Neural cell (in vitro differentiated cells): ENCODE data around the gene HSD3B7. TPM values are rescaled to one million over a fixed set of nuclear protein-coding genes. Genes with fewer than 3 reads are reported as not detected.

ENCODE experiments used
- H2AFZ ChIP-seq: fragments of 200-600, 300-800 bp; sonication (generic), shearing (Covaris generic); 2 replicates; pipeline ENCODE4 v1.6.0; 2014; ENCODE audit warnings: low read depth, mild to moderate bottlenecking, antibody characterized with exemption, low read length, moderate library complexity
- H3F3A ChIP-seq: fragments of 200-600 bp; shearing (Covaris generic); 2 replicates; pipeline ENCODE4 v1.6.1; 2016; ENCODE audit warnings: mild to moderate bottlenecking, moderate library complexity, mixed read lengths, antibody characterized with exemption, low read length; ENCODE audit not compliant: insufficient read depth, poor library complexity, severe bottlenecking
- H3K27ac ChIP-seq: fragments of 200-600, 300-800 bp; sonication (generic), shearing (Covaris generic); 2 replicates; pipeline ENCODE4 v1.5.1; 2014; ENCODE audit warnings: mild to moderate bottlenecking, low read length, moderate library complexity
- H3K27me3 ChIP-seq: fragments of 300-800, 200-600 bp; sonication (generic), shearing (Covaris generic); 2 replicates; pipeline ENCODE4 v1.6.0; 2014; ENCODE audit warnings: mild to moderate bottlenecking, low read depth, low read length, moderate library complexity; ENCODE audit not compliant: insufficient read depth
- H3K36me3 ChIP-seq: fragments of 300-800, 200-600 bp; sonication (generic), shearing (Covaris generic); 2 replicates; pipeline ENCODE4 v1.5.1; 2014; ENCODE audit warnings: mild to moderate bottlenecking, antibody characterized with exemption, low read length, moderate library complexity; ENCODE audit not compliant: insufficient read depth
- H3K4me2 ChIP-seq: fragments of 300-800, 200-600 bp; sonication (generic), shearing (Covaris generic); 2 replicates; pipeline ENCODE4 v1.6.0; 2014; ENCODE audit warnings: mild to moderate bottlenecking, low read length
- H3K4me3 ChIP-seq: fragments of 300-800, 200-600 bp; sonication (generic), shearing (Covaris generic); 2 replicates; pipeline ENCODE4 v1.5.1; 2014; ENCODE audit warnings: mild to moderate bottlenecking, low read length, moderate library complexity
- H3K79me2 ChIP-seq: fragments of 200-600 bp; shearing (Covaris generic); replicated peaks from 2 replicates; pipeline ENCODE4 v1.6.0; 2014; ENCODE audit warnings: mild to moderate bottlenecking, low read length, moderate library complexity; ENCODE audit not compliant: insufficient read depth
- H3K9ac ChIP-seq: fragments of 300-800, 200-600 bp; sonication (generic), shearing (Covaris generic); 2 replicates; pipeline ENCODE4 v1.6.1; 2016; ENCODE audit warnings: mild to moderate bottlenecking, low read length, mixed read lengths
- H3K9me2 ChIP-seq: fragments of 200-600 bp; shearing (Covaris generic); 2 replicates; pipeline ENCODE4 v1.6.1; 2016; ENCODE audit warnings: mild to moderate bottlenecking, low read length, mixed read lengths; ENCODE audit not compliant: insufficient read depth
- H3K9me3 ChIP-seq: fragments of 200-600, 300-800 bp; sonication (generic), shearing (Covaris generic); 2 replicates; pipeline ENCODE4 v1.6.1; 2016; ENCODE audit warnings: mild to moderate bottlenecking, mixed run types, low read length, moderate library complexity, mixed read lengths
- H4K20me1 ChIP-seq: fragments of 200-600 bp; shearing (Covaris generic); 2 replicates; pipeline ENCODE4 v1.6.1; 2016; ENCODE audit warnings: mild to moderate bottlenecking, mixed run types; ENCODE audit not compliant: insufficient read depth
- CTCF ChIP-seq: fragments of 450-650 bp; IDR thresholded peaks from 2 replicates; pipeline ENCODE4 v1.5.1; 2014; ENCODE audit warnings: antibody characterized with exemption, mild to moderate bottlenecking, moderate library complexity; ENCODE audit not compliant: poor library complexity, severe bottlenecking
- EP300 ChIP-seq: fragments of 450-650 bp; conservative IDR thresholded peaks from 2 replicates; pipeline ENCODE4 v1.6.1; 2014; ENCODE audit warnings: antibody characterized with exemption, mild to moderate bottlenecking, moderate library complexity; ENCODE audit not compliant: poor library complexity, severe bottlenecking
- EZH2 ChIP-seq: fragments of 200-600, 300-800 bp; shearing (Covaris generic), sonication (generic); IDR thresholded peaks from 2 replicates; pipeline ENCODE4 v1.6.1; 2014; ENCODE audit warnings: antibody characterized with exemption, low read length, borderline replicate concordance, mild to moderate bottlenecking; ENCODE audit not compliant: insufficient read depth, poor library complexity, severe bottlenecking
- MXI1 ChIP-seq: fragments of 450-650 bp; conservative IDR thresholded peaks from 2 replicates; pipeline ENCODE4 v1.6.1; 2014; ENCODE audit warnings: antibody characterized with exemption, mild to moderate bottlenecking; ENCODE audit not compliant: poor library complexity, severe bottlenecking
- POLR2AphosphoS5 ChIP-seq: IDR thresholded peaks from 2 replicates; pipeline ENCODE4 v1.6.1; 2012
- RAD21 ChIP-seq: fragments of 450-650 bp; conservative IDR thresholded peaks from 2 replicates; pipeline ENCODE4 v1.6.1; 2014; ENCODE audit warnings: antibody characterized with exemption, mild to moderate bottlenecking, moderate library complexity
- REST ChIP-seq: IDR thresholded peaks from 2 replicates; pipeline ENCODE4 v1.6.1; 2012; ENCODE audit warnings: borderline replicate concordance
- SMC3 ChIP-seq: fragments of 450-650 bp; conservative IDR thresholded peaks from 2 replicates; pipeline ENCODE4 v1.6.1; 2014; ENCODE audit warnings: antibody characterized with exemption, mild to moderate bottlenecking, moderate library complexity; ENCODE audit not compliant: poor library complexity
- TAF1 ChIP-seq: IDR thresholded peaks from 2 replicates; pipeline ENCODE4 v1.6.1; 2012; ENCODE audit warnings: low read depth
- polyA plus RNA-seq: library from polyadenylated mRNA; depleted of rRNA; stranded (reverse); fragments of >200 nt; gene quantifications from 2 replicates; pipeline ENCODE4 v1.2.3, GENCODE V29; 2014

HSD3B7 gene
- polyA plus RNA-seq, 1 donor from 2014 or later = 3.4 TPM

GRCh38 chr16:30989469-30990047 lies 4.6 kb downstream of the HSD3B7 start:
- Histone ChIP-seq H3K36me3 (no peaks in the 10 kb centered on the region), H2AFZ (no peak overlapping the region), H3K4me3 (no peak overlapping the region), H3K4me2 (no peak overlapping the region), H3K79me2 (no peaks in the 10 kb centered on the region), H3K9me2 (no peaks in the 10 kb centered on the region), H4K20me1 (no peaks in the 10 kb centered on the region), H3F3A (no peaks in the 10 kb centered on the region), H3K9ac (no peak overlapping the region), H3K9me3 (no peaks in the 10 kb centered on the region), H3K27ac (no peak overlapping the region), H3K27me3 (no peaks in the 10 kb centered on the region)
- TF ChIP-seq EP300 (no peak), TAF1 (no peak), EZH2 (no peak), POLR2AphosphoS5 (no peak), CTCF (no peak), MXI1 (no peak), SMC3 (no peak), RAD21 (no peak), REST (no peak)

- Histone ChIP-seq H3K27me3 (no peaks in the 10 kb centered on the region), H3K27ac (no peak overlapping the region), H4K20me1 (no peaks in the 10 kb centered on the region), H3K9me3 (no peaks in the 10 kb centered on the region), H3K4me3 (no peak overlapping the region), H3K36me3 (no peaks in the 10 kb centered on the region), H3K9ac (no peak overlapping the region), H3F3A (no peaks in the 10 kb centered on the region), H3K79me2 (no peaks in the 10 kb centered on the region), H2AFZ (no peak overlapping the region), H3K9me2 (no peaks in the 10 kb centered on the region), H3K4me2 (no peak overlapping the region)
- TF ChIP-seq REST = no peak
Measured at GRCh38 chr16:30990105-30990504, 5.1 kb downstream of the HSD3B7 start.
